Mesenchymal stem cell (in vitro differentiated cells and primary cell): ENCODE data around the gene ISLR2.

Source experiments
- DNase-seq: peaks from one replicate; pipeline ENCODE4 v3.0.0-alpha.2; 2013
- H2AFZ ChIP-seq: one replicate; pipeline ENCODE4 v1.6.1; 2013; ENCODE audit warnings: low read depth, mild to moderate bottlenecking, control low read depth, inconsistent platforms, low read length, moderate library complexity
- H2AK5ac ChIP-seq: 2 replicates; pipeline ENCODE4 v1.6.1; 2013; ENCODE audit warnings: low read length, moderate library complexity, mild to moderate bottlenecking, inconsistent platforms; ENCODE audit not compliant: severe bottlenecking
- H2BK120ac ChIP-seq: one replicate; pipeline ENCODE4 v1.6.1; 2013; ENCODE audit warnings: low read depth, mild to moderate bottlenecking, inconsistent platforms, low read length, moderate library complexity
- H2BK12ac ChIP-seq, 2 experiments: one replicate each; pipeline ENCODE4 v1.6.1; 2013; ENCODE audit warnings: inconsistent platforms in 2 of 2, low read length in 2 of 2, mild to moderate bottlenecking in 2 of 2, moderate library complexity in 2 of 2, control low read depth in 1 of 2
- H2BK15ac ChIP-seq: one replicate; pipeline ENCODE4 v1.6.1; 2013; ENCODE audit warnings: mild to moderate bottlenecking, low read depth, inconsistent platforms; ENCODE audit not compliant: poor library complexity, severe bottlenecking
- H2BK5ac ChIP-seq: 2 replicates; pipeline ENCODE4 v1.6.1; 2013; ENCODE audit warnings: low read depth, mild to moderate bottlenecking, low read length, control low read depth, inconsistent platforms; ENCODE audit not compliant: poor library complexity, severe bottlenecking
- H3K14ac ChIP-seq, 2 experiments: one replicate each; pipeline ENCODE4 v1.6.1; 2013; ENCODE audit warnings: inconsistent platforms in 2 of 2, low read length in 2 of 2, control low read depth in 1 of 2, mild to moderate bottlenecking in 1 of 2, moderate library complexity in 1 of 2
- H3K18ac ChIP-seq, 2 experiments: one replicate each; pipeline ENCODE4 v1.6.1; 2013; ENCODE audit warnings: inconsistent platforms in 2 of 2, low read length in 2 of 2, control low read depth in 1 of 2, low read depth in 1 of 2, mild to moderate bottlenecking in 1 of 2
- H3K23ac ChIP-seq, 2 experiments: one replicate each; pipeline ENCODE4 v1.6.1; 2013; ENCODE audit warnings: inconsistent platforms in 2 of 2, low read length in 2 of 2, mild to moderate bottlenecking in 2 of 2, moderate library complexity in 2 of 2, control low read depth in 1 of 2
- H3K27ac ChIP-seq: 2 replicates; pipeline ENCODE4 v1.5.1; 2013; ENCODE audit warnings: mild to moderate bottlenecking, moderate library complexity, low read length, control low read depth, inconsistent platforms; ENCODE audit not compliant: poor library complexity, severe bottlenecking
- H3K27me3 ChIP-seq, 2 experiments: 2 replicates each; pipeline versions ENCODE4 v1.6.1 to v1.7.0; 2013; ENCODE audit warnings: low read length in 2 of 2, mild to moderate bottlenecking in 2 of 2, moderate library complexity in 2 of 2, control low read depth in 1 of 2, inconsistent platforms in 1 of 2; ENCODE audit not compliant: control insufficient read depth in 1 of 2, insufficient read depth in 1 of 2
- H3K36me3 ChIP-seq, 2 experiments: 2 replicates each; pipeline versions ENCODE4 v1.6.1 to v1.7.0; 2013; ENCODE audit warnings: low read length in 2 of 2, control low read depth in 1 of 2, inconsistent platforms in 1 of 2, low read depth in 1 of 2, mild to moderate bottlenecking in 1 of 2; ENCODE audit not compliant: insufficient read depth in 2 of 2, control insufficient read depth in 1 of 2
- H3K4ac ChIP-seq, 2 experiments: one replicate each; pipeline ENCODE4 v1.6.1; 2013; ENCODE audit warnings: inconsistent platforms in 2 of 2, low read length in 2 of 2, mild to moderate bottlenecking in 2 of 2, moderate library complexity in 2 of 2, control low read depth in 1 of 2, low read depth in 1 of 2
- H3K4me1 ChIP-seq: 2 replicates; pipeline ENCODE4 v1.6.1; 2013; ENCODE audit warnings: low read depth, low read length, control low read depth; ENCODE audit not compliant: control insufficient read depth, insufficient read depth
- H3K4me2 ChIP-seq: 2 replicates; pipeline ENCODE4 v1.6.1; 2013; ENCODE audit warnings: low read length, mild to moderate bottlenecking, inconsistent platforms; ENCODE audit not compliant: poor library complexity, severe bottlenecking
- H3K4me3 ChIP-seq, 2 experiments: 2 replicates each; pipeline versions ENCODE4 v1.5.1 to v1.7.0; 2013; ENCODE audit warnings: low read length in 2 of 2, mild to moderate bottlenecking in 2 of 2, control low read depth in 1 of 2, low read depth in 1 of 2; ENCODE audit not compliant: insufficient read depth in 1 of 2
- H3K79me1 ChIP-seq: replicated peaks from 2 replicates; pipeline ENCODE4 v1.6.1; 2013; ENCODE audit warnings: mild to moderate bottlenecking, control low read depth, low read length, inconsistent platforms; ENCODE audit not compliant: poor library complexity, severe bottlenecking
- H3K9ac ChIP-seq: 2 replicates; pipeline ENCODE4 v1.7.0; 2013; ENCODE audit warnings: mild to moderate bottlenecking, low read length, moderate library complexity
- H3K9me3 ChIP-seq: 2 replicates; pipeline ENCODE4 v1.7.0; 2013; ENCODE audit warnings: mild to moderate bottlenecking, low read length; ENCODE audit not compliant: control insufficient read depth
- H4K8ac ChIP-seq: one replicate; pipeline ENCODE4 v1.6.1; 2013; ENCODE audit warnings: inconsistent platforms, mild to moderate bottlenecking, low read length, moderate library complexity
- H4K91ac ChIP-seq: one replicate; pipeline ENCODE4 v1.6.1; 2013; ENCODE audit warnings: mild to moderate bottlenecking, low read length, inconsistent platforms
- WGBS: methylation state at CpG from one replicate; pipeline ENCODE4 v1.1.7; 2013; ENCODE audit warnings: mixed read lengths; 5-methylcytosine and 5-hydroxymethylcytosine counted together

The ISLR2 gene

GRCh38 chr15:74131628-74132413 lies 1.4 kb downstream of the ISLR2 start:
- H4K91ac ChIP-seq = no peak overlapping the region
- WGBS = 35% methylated on average over 20 of the region's 20 CpGs
- no peak for DNase-seq

GRCh38 chr15:74132681-74133651 lies 2.6 kb downstream of the ISLR2 start:
- Histone ChIP-seq H3K18ac (no peak overlapping the region), H2AK5ac (no peak overlapping the region), H2AFZ (no peak overlapping the region), H4K8ac (no peak overlapping the region), H3K9ac (no peak overlapping the region), H3K4ac (no peak overlapping the region), H3K23ac (peak overlapping the region in 1 of 2 experiments; percentile 75), H2BK15ac (no peak overlapping the region), H3K79me1 (no peaks in the 10 kb centered on the region), H3K14ac (no peak overlapping the region), H2BK5ac (no peak overlapping the region), H3K27me3 (peaks cover 73 to 80% of the 10 kb centered on the region in 2 experiments), H2BK12ac (no peak overlapping the region), H3K4me3 (no peak overlapping the region), H2BK120ac (no peak overlapping the region), H3K4me2 (no peak overlapping the region), H4K91ac (no peak overlapping the region), H3K36me3 (peaks cover 0 to 14% of the 10 kb centered on the region in 2 experiments), H3K27ac (no peak overlapping the region), H3K9me3 (no peaks in the 10 kb centered on the region), H3K4me1 (peaks cover 47% of the 10 kb centered on the region)
- no peak for DNase-seq
- 7% methylated on average over 88 of the region's 90 CpGs for WGBS

More at GRCh38 chr15:74131628-74132413, 1.4 kb downstream of the ISLR2 start:
- Histone ChIP-seq H4K8ac (no peak overlapping the region), H2BK12ac (no peak overlapping the region), H3K4me3 (no peak overlapping the region), H3K36me3 (peaks cover 0 to 14% of the 10 kb centered on the region in 2 experiments), H3K23ac (no peak overlapping the region), H3K14ac (no peak overlapping the region), H3K18ac (no peak overlapping the region), H2BK5ac (no peak overlapping the region), H3K4me2 (no peak overlapping the region), H3K4ac (no peak overlapping the region), H3K27ac (no peak overlapping the region), H3K4me1 (peaks cover 49% of the 10 kb centered on the region), H3K79me1 (no peaks in the 10 kb centered on the region), H2BK120ac (no peak overlapping the region), H2BK15ac (no peak overlapping the region), H3K27me3 (peaks cover 77 to 79% of the 10 kb centered on the region in 2 experiments), H2AFZ (no peak overlapping the region), H3K9ac (no peak overlapping the region), H2AK5ac (no peak overlapping the region), H3K9me3 (no peaks in the 10 kb centered on the region)

DNA sequence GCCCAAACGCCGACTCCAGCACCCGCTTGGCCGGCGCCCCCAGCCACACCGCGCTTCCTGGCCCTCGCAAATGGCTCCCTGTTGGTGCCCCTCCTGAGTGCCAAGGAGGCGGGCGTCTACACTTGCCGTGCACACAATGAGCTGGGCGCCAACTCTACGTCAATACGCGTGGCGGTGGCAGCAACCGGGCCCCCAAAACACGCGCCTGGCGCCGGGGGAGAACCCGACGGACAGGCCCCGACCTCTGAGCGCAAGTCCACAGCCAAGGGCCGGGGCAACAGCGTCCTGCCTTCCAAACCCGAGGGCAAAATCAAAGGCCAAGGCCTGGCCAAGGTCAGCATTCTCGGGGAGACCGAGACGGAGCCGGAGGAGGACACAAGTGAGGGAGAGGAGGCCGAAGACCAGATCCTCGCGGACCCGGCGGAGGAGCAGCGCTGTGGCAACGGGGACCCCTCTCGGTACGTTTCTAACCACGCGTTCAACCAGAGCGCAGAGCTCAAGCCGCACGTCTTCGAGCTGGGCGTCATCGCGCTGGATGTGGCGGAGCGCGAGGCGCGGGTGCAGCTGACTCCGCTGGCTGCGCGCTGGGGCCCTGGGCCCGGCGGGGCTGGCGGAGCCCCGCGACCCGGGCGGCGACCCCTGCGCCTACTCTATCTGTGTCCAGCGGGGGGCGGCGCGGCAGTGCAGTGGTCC lies 3.5 kb downstream of the ISLR2 start:
- H3K18ac ChIP-seq = no peak overlapping the region
- H2AFZ ChIP-seq = no peak overlapping the region
- H3K9ac ChIP-seq = no peak overlapping the region
- H3K36me3 ChIP-seq = peaks cover 0 to 14% of the 10 kb centered on the region in 2 experiments
- no peak overlapping the region for H2AK5ac ChIP-seq
- H3K4me2 ChIP-seq = no peak overlapping the region
- H2BK12ac ChIP-seq = no peak overlapping the region
- no peak overlapping the region for H3K4me3 ChIP-seq
- H3K14ac ChIP-seq = no peak overlapping the region
- H2BK5ac ChIP-seq = no peak overlapping the region
- 11% methylated on average over 60 of the region's 71 CpGs for WGBS
- peak overlapping the region; percentile 34 for H2BK15ac ChIP-seq
- H3K4me1 ChIP-seq = peaks cover 38% of the 10 kb centered on the region
- no peak overlapping the region for H3K27ac ChIP-seq
- no peak for DNase-seq
- peak overlapping the region; percentile 40 for H4K91ac ChIP-seq
- no peak overlapping the region for H3K4ac ChIP-seq
- no peak overlapping the region for H4K8ac ChIP-seq
- H2BK120ac ChIP-seq = no peak overlapping the region
- no peaks in the 10 kb centered on the region for H3K79me1 ChIP-seq
- H3K27me3 ChIP-seq = peaks cover 65 to 75% of the 10 kb centered on the region in 2 experiments
- H3K23ac ChIP-seq = no peak overlapping the region
- H3K9me3 ChIP-seq = no peaks in the 10 kb centered on the region
